22Rv1 (cell line): ENCODE data around the gene PTX4.

Experiments used
- H3K27ac ChIP-seq: fragments of 450-650 bp; 2 replicates; pipeline ENCODE4 v1.5.1; 2017
- ZFX ChIP-seq: fragments of 450-650 bp; IDR thresholded peaks from 2 replicates; pipeline ENCODE4 v1.6.1; 2017; ENCODE audit warnings: antibody characterized with exemption, borderline replicate concordance
- TF ChIP-seq, protein P1 (sequence below): fragments of 450-650 bp; IDR thresholded peaks from 2 replicates; pipeline ENCODE4 v1.5.1; 2017; ENCODE audit warnings: mild to moderate bottlenecking

Gene PTX4

GRCh38 chr16:1466968-1467521, 21.7 kb downstream of the PTX4 start:
- TF ChIP-seq, protein P1, sequence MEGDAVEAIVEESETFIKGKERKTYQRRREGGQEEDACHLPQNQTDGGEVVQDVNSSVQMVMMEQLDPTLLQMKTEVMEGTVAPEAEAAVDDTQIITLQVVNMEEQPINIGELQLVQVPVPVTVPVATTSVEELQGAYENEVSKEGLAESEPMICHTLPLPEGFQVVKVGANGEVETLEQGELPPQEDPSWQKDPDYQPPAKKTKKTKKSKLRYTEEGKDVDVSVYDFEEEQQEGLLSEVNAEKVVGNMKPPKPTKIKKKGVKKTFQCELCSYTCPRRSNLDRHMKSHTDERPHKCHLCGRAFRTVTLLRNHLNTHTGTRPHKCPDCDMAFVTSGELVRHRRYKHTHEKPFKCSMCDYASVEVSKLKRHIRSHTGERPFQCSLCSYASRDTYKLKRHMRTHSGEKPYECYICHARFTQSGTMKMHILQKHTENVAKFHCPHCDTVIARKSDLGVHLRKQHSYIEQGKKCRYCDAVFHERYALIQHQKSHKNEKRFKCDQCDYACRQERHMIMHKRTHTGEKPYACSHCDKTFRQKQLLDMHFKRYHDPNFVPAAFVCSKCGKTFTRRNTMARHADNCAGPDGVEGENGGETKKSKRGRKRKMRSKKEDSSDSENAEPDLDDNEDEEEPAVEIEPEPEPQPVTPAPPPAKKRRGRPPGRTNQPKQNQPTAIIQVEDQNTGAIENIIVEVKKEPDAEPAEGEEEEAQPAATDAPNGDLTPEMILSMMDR: no peak
- TF ChIP-seq ZFX: no peak
- no peak overlapping the region for H3K27ac ChIP-seq

DNA sequence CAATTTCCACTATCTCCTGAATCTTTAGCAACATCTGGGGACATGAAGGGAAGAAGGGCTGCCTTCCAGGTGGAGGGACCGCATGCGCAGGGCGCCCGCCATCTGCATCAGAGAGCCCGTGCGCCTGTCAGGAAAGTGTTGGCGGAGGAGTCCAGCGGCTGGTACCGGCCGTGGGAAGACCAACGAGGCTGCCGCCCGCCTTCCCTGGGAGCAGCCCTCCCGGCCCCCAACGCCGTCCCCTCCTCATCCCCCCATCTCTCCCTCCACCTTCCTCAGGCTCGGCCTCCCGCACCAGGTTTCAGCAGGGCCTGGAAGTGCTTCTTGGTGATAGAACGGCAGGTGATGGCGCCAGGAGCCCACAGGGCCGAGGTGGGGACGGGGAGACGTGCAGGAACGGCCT, 22.7 kb downstream of the PTX4 start:
- TF ChIP-seq, protein P1: no peak
- TF ChIP-seq ZFX: no peak
- no peak overlapping the region for H3K27ac ChIP-seq

GRCh38 chr16:1465567-1465915, 23.2 kb downstream of the PTX4 start:
- no peak overlapping the region for H3K27ac ChIP-seq
- TF ChIP-seq, protein P1: no peak
- TF ChIP-seq ZFX: no peak

DNA sequence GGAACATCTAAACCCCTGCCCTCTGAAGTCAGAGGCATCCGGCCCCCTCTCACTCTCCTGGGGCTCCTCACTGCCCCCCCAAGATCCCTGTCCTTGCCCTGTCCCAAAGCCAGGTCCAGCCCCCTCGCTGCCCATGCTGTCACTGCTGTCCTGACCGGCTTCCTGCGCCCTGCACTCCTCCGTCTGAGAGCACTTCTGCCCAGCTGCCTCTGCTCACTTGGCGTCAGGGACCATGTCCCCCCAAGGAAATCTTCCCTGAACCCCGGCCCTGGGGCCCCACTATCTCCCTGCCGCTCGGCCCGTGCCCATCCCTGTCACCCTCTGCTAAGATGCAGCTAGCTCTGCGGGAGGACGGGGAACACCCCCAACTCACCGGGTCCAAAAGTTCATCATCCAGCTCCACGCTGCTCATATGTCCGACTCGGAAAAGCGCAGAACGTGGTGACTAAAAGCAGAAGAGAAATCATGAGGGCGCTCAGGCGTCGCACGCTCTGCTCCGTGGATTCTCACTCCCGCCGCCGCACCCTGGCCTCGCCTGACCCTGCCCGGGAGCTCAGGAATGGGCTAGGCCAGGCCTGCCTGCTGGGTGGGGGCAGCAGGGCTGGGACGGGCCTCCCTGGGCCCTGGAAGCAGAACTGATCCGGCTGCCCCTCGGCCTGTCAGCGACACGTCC, 23.7 kb downstream of the PTX4 start:
- TF ChIP-seq ZFX: no peak
- TF ChIP-seq, protein P1: no peak

DNA sequence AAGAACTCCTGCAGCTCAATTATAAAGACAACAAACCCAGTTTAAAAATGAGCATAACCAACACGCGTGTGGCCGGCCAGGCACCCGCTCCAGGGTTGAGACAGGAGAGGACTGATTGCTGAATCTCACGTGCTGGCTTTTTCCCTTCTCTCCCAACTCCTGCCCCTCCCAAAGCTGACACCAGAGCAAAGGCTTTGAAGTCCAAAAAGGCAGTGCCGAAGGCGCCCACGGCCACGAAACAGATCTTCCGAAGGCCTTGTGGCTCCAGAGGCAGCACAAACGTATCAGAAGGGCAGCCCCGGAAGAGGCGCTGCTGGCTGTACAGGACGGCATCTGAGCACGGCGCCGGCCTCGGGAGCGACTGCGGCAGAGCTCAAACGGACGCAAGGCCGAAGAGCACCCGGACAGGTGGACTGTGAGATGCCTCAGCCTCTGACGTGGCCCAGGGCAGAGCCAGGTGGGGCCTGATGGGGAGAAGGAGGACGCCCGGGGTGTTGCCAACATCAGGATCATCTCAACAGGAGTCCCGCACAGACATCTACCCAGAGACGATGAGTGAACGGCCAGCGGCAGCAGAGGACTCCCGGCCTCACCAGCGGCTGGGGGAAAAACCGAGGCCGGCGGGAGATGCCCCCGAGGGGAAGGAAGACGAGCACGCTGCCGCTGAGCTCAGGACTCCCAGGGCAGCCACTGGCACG, 24.4 kb downstream of the PTX4 start:
- H3K27ac ChIP-seq: no peak overlapping the region
- TF ChIP-seq, protein P1: no peak
- no peak for TF ChIP-seq ZFX

More for the DNA sequence above, 23.7 kb downstream of the PTX4 start:
- H3K27ac ChIP-seq: no peak overlapping the region

GRCh38 chr16:1461146-1461545, 27.6 kb downstream of the PTX4 start:
- TF ChIP-seq, protein P1: no peak
- TF ChIP-seq ZFX: no peak
- no peak overlapping the region for H3K27ac ChIP-seq

- no peak for TF ChIP-seq ZFX
- TF ChIP-seq, protein P1: no peak
- no peak overlapping the region for H3K27ac ChIP-seq
Measured at GRCh38 chr16:1460602-1461138, 28.1 kb downstream of the PTX4 start.
